Amniotic epithelial cell (primary cell): ENCODE results near the gene FBXO42.
"Not testable (repeated sequence)": the region's sequence is repeated elsewhere in the genome, so short reads cannot be mapped to it uniquely, and the experiment has no call there.

ENCODE experiments used
- DNase-seq: peaks from one replicate; pipeline ENCODE4 v3.0.0-alpha.2; 2010; ENCODE audit warnings: low read depth

Gene FBXO42

DNA sequence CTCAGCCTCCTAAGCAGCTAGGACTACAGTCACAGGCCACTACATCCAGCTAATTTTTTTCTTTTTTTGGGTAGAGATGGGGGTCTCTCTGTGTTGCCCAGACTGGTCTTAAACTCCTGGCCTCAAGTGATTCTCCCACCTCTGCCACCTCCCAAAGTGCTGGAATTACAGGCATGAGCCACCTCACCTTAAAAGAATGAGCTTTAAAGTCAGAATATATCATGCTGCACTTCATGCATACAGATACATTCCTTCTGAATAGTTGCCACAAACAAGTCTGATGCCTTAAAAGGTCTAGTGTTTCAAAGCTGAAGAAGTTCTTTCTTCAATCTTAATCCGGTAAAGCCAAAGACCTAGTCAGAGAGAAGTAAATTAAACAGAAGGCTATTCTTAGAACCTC lies 91.5 kb downstream of the FBXO42 start:
- DNase-seq, result peak; percentile 70

DNA sequence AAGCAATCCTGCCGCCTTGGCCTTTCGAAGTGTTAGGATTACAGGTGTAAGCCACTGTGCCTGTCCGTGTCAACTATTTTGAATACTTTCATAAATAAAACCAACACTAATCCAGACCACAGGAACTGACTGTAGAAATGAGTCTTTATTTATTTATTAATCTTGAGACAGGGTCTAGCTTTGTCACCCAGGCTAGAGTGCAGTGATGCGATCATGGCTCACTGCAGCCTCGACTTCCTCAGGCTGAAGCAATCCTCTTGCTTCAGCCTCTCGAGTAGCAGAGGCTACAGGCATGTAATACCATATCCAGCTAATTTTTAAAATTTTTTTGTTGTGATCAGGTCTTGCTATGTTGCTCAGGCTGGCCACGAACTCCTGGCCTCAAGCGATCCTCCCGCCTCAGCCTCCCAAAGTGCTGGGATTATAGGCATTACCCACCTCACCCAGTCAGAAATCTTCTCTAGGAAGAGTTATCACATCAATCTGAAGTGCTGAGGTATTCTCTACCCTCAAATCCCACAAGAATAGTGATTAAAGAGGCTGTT lies 93.6 kb downstream of the FBXO42 start:
- no peak for DNase-seq

DNA sequence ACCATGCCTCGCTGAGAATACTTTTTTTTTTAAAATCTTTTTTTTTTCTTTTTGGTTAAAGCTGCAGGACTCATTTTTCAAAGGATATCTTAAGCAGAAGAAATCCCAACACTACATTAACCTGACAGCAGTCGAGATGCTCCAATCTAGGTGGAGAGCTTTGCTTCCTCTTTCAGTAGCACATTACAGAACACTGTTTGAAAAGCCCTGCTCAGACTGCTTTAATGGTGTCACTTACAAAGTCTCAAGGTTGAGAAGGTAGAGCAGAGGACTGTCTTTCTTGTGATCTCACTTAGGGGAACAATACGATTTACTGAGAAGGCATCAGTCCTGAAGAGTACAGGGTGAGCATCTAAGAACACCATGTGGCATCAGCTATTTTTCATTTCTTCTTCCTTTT lies 94.3 kb downstream of the FBXO42 start:
- DNase-seq, result no peak

DNA sequence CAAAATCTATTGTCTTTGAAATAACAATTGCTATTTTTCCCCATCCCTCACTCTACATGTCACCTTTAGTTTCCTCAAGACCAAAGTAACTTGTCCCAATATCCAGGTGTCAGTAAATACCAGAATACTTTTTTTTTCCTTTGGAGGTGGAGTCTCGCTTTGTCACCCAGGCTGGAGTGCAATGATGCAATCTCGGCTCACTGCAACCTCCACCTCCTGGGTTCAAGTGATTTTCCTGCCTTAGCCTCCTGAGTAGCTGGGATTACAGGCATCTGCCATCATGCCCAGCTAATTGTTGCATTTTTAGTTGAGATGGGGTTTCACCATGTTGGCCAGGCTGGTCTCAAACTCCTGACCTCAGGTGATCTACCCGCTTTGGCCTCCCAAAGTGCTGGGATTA lies 94.7 kb downstream of the FBXO42 start:
- not testable (repeated sequence) for DNase-seq

DNA sequence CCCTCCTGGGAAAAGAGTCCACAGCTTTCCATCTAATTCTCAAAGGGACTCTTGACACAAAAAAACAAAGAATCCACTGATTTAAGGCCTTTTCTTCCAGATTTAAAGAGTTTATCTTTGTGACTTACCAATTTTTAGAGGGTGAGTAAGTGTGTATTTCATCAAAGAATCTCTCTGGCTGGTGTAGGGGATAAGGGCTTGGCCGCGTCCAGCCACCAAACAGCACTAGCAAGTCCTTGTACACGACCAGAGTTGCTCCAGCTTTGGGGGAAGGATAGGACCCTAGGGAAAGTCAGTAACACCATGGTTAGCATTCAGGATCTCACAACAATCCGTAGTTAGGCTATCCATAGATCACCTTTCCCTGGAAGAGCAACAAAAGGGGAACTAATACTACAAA lies 95.8 kb downstream of the FBXO42 start:
- no peak for DNase-seq

DNA sequence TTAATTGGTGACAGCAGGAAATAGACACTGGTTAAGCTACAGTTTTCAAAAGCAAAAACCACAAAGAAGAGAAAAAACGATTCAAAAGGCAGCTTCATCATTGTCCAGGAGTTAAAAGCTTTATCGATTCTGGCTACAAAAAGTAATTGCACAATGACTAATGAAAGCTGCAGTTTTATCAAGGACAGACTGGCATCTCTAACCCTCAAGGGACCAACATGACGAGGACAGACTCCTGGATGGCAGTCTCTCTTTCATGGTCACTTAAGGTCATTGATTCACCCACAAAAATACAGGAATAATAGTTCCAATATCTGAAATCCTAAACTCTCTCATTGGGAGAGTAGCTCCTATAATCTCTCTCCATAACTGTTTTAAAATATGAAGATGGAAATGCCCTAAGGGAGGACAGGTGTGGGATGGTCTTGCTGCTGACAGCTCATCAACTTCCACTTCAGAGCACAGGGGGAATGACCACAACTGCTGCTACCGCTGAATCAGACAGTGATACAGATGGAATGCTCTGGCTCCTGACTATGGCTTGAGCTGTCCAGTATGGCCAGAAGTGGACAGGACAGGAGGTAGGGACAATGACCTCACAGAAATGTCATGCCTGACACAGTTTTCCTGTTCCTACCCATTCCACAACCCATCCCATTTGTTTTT lies 97.9 kb downstream of the FBXO42 start:
- peak; percentile 37 for DNase-seq

DNA sequence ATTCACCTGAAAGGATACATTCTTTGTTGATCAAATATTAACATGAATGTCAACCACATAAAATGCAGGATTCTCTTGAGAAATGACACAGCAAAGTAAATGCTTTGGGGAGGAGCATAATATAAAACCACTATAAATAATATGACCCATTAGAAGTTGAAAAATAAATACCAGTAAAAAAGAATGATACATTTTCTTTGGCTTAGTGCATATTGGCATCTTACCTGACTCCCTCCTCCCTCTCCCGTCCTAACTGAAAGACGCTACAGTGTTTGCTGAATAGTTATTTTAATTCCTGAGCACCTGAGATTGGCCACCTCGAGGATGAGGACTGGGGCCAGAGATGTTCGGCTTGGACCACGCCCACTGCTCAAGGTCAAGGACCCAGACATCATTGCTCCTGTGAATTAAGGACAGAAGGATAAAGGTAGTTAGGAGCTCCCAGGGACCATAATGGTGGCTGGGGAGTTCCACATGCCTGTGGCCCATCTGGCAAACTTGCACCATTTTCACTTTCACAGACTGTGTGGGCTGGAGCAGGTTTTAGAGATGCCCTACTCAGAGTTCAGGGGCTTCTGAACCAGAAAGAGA lies 98.9 kb downstream of the FBXO42 start:
- no peak for DNase-seq

DNA sequence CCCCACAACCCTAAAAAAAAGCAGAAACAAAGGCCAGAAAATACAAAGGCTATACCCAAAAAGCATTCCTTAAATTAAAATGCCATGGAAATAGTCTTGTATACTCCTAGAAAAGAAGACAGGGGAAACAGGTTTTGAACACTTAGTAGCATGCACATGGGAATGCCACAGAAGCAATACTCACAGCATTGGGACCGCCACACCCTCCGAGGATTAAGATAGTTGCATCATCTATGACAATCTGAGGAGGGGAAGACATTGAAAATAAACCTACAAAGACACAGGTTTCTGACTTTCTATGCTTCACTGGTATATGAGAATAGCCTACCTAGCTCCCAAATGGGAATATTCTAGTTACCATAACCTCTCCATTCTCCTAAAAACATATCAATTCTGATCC lies 99.4 kb downstream of the FBXO42 start:
- DNase-seq, result no peak

DNA sequence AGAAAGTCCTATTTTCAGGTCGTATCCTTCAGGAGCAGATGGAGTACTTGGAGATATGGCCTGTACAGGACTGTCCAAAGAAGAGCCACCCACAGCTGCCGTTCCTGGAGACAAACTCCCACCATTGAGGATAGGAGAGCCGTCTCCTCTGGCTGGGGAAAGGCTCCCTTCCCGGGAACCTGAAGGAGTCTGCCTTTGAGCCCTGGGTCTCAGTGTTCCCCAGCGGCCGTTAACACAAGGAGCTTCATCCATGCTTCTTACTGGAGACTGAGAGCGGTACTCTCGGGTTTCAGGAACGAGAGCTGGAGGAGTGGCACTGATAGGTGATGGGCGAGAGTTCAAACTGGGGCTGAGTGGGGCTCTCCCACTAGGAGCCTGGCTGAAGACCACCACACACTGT lies 100.9 kb downstream of the FBXO42 start:
- DNase-seq, result no peak

DNA sequence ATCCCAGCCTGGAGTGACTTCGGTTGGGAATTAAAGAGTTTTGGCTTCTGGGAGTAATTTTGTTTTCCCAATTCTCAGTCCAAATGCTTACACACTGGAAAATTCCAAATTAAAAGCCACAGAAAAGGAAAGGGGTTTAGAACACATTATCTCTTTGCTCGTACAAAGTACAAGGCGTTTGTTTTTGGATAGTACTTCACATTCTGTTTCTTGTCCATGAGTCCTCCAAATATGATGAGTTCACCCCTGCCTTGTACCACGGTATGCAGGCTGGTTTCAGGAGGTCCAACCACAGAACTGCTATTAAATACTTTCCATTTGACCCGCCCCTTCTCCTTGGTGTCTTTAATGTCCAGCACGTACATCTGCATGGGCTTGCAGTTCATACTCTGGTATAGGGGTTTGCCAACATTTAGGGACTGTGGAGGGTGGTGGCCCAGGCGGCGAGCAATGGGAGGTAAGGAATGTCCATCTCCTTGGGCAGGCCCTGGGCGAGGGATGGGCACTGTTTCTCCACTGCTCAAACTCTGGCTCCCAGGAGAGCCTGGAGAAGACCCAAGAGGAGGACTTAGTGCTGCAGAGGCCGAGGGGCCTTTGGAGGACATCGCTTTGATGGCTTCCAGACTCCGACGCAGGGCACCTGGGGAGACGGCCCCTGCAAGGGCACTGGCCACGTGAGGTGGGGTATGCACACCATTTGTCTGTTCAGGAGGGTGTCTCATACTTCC lies 101.6 kb downstream of the FBXO42 start:
- peak; percentile 72 for DNase-seq

DNA sequence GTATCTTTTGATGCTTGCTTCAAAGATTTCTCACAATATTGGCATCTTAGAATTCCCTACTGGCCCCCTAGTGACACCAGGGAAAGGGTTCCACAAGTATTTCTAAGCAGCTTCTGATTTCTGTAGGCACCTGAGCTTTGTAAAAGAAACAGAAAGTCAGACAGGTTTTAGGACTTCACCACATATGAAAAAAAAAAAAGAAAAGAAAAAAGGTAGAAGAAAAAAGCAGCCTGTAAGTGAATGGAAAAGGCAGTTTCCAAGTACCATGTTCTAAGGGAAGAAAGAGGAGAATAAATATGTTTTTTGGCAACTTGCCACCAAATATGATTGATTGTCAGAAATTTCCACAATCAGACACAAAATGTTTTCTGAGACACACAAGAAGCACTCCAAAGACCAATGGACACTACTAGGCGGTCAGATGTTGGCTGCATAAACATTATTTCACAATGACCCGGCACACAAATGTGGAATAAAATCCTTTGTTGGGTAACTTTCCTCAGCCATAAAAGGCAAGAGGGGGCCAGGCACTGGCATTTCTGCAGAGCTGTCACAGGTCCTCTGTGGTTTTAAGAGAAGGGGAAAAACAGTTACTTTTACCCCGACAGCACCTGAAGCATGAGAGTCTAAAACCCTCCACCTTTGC lies 102.6 kb downstream of the FBXO42 start:
- DNase-seq, result peak; percentile 98

DNA sequence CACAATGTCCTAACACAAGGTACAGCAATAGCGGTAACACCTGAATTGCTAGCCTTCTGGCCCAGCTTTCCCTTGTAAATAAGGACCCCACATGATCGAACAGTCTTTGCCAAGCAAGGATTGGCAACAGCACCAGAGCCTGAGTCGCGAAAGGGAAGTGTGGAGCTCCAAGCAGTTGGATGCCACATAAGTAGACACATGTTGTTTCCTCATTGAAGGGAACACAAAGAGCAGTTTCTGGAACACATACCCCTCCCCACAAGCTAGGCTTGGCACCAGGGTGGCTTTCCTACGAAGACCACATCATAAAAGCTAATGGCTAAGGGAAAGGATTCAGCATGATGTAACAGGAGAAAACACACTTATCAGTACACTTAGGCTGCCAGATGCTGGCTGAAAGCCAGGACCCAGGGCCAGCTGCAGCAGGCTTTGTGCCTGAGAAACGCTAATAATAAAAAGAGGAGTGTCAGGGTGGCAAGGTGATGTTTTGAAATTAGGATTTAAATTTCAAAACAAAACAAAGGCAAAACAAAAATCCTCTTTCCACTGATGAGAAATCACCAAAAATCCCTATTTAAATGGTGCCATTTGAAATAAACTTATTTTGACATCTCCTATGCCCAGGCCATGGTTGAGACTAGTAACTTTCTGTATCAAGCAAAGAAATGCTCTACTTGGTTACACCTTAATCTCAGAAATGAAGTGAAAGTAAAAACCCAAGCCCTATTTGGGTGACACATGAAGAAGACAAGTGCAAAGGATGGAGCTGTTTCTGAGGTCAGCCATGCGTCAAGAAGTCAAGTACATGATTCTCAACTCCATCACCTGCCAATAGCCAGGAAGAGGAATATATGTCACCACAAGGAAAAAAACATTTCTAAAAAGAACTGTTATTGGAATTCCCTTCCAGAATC lies 103.4 kb downstream of the FBXO42 start:
- peak; percentile 89 for DNase-seq

DNA sequence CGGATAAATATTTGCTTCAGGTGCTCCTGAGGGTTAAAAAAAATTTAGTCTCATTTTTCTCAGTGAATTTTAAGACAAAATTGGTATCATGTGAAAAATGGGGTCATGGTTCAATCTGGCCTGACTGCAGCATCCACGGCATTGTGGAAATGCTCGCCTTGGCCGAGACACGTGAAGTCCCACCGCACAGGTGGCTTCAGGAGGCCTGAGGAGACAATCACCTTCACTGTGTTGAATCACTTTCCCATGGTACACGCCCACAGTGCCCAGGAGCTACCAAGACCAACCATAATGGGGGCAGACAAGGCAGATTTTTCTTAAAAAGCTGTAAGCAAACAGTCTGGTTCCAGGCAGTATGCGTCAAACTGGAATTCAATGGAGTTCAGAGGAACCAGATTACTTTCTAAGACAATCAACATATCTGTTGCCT lies 104.3 kb downstream of the FBXO42 start:
- no peak for DNase-seq

DNA sequence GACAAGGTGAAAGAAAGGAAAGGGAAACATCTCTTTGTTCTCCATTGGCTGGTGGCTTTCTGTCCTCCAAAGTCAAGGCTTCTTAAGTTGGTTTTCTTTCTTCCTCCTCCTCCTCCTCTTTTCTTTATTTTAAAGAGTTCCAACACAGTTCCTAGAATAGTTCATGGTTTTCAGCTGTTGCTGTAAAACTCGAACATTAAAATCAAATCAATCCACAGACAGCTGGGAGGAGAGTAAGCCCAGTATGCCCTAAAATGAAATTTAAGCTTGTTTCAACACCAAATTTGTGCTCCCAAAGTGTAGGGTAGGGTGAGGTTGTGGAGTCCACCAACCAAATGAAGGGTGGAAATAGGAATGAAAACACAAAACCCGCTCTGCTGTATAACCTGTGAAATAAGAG lies 104.8 kb downstream of the FBXO42 start:
- DNase-seq, result no peak

DNA sequence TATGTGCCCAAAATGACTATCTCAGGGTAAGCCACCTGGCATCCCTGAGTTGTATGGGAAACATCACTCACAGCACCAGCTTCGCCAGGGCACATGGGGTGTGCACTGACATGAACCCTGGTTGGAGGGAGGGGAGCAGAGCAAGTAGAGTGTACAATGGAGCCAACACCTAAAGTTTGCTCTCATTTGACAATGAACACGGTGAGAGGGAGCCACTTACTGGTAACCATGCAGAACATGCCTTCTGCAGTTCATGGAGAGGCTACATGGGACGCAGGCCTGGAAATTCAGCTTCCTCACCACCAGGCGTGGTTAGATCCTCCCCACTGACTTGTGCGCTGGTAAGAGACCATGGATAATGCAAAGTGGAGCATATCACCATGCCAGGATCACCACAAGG lies 105.3 kb downstream of the FBXO42 start:
- no peak for DNase-seq

DNA sequence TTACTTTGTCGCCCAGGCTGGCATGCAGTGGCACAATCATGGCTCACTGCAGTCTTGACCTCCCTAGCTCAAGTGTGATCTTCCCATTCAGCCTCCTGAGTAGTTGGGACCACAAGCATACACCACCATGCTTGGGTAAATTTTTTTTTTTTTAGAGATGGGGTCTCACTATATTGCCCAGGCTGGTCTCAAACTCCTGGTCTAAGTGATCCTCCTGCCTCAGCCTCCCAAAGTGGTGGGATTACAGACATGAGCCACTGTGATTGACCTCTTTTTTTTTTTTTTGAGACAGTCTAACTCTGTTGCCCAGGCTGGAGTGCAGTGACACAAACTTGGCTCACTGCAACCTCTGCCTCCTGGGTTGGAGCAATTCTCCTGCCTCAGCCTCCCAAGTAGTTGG lies 106.0 kb downstream of the FBXO42 start:
- DNase-seq, result not testable (repeated sequence)

DNA sequence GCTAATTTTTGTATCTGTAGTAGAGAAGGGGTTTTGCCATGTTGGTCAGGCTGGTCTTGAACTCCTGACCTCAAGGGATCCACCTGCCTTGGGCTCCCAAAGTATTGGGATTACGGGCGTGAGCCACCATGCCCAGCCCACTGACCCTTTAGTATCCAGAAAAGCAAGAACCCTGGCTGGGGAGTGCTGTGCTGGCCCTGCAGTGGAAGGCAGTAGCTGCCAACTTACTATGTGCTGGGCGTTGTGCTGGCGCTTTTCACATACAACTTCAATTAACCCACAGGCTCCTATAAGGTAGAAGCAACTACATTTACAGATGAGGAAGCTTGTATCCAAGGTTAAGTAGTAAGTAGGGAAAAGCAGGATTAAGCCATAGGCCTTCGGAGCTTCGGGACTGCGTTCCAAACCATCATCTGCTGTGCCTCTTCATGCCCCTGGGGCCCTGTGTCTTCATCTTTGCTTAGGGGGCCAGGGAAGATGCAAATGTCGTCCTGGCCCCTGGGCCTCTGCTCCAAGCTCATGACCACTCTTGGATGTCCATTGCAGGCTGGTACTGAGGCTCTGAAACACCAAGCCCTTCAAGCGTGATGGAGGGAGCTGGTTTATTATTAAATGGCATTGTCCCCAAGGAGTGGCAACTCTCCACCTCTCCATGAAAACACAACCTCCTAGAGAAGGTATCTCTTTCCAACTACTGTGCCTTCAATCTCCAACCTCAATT lies 106.6 kb downstream of the FBXO42 start:
- no peak for DNase-seq

DNA sequence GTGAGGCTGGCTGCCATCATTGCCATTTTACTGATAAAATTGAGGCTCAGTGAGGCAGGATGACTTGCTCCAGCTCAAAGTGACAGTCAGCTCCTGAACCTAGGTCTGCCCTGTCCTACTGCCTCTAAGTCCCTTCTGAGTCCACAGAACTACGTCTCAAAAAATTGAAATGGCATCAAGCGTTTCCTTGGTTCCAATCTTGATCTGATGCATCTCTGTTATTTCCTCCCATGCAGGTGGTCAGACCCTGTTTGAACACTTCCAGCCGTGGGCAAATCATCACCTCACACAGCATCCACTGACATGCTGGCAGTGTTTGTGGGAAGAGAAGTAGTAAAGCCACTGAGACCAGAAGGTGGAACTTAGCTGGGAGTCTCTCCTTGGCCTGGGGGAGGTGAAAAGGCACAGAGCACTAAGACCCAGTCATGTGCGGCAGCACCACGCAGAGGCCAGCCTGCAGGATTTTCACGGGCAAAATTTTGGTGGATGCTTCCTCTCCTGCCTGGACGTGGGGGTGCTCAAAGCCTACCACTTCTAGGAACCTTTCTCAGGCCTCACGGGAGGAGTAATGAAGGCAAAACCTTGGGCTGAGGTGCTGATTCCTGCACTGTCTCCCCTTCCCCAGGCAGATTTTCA lies 107.5 kb downstream of the FBXO42 start:
- DNase-seq, result no peak

DNA sequence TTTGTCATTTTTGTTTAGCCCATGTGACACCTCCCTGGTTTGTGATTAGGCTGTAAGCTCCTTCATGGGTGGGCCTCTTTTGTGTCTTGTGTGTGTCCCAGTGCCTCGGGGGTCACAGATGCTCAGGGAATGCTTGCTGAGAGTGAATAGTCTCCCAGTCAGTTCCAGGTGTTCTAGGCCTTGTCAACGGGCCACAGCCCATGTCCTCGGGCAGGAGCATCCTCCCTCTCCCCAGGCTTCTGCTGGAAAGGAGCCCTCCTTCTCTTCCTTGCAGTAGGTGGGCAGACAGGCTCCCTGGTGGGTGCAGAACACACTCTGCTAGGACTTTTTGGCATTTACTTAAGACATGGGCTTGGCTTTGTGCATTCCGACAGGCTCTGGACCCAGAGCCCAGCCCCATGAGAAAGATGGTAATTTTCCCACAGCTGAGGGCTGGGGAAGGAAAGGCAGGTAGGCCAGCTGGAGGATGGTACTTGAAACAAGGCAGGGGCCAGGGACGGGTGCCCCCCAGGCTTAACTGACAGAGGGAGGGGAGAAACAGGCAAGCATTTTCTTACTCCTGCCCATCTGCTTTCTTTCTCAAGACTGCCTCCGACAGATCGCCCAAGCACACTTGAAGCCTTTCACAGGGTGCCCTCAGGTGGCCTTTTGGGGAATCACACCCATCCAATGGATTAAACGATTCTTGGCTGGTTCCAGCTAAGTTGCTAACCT lies 108.2 kb downstream of the FBXO42 start:
- DNase-seq, result peak; percentile 78

DNA sequence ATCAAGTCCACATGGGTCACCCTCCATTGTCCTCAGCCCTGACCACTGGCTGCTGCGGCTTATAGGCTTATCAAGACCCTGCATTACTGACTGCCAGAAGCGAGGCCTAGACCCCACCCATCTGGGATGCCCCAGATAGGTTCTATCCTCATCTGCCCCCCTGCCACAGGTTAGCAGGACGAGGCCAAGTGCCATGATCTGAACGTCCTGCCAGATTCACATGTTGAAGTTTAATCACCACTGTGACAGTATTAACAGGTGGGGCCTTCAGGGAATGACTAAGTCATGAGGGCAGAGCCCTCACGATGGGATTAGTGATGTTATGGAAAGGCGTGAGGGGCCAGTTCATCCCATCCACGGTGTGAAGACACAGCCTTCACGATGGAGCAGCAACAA lies 109.1 kb downstream of the FBXO42 start:
- no peak for DNase-seq
